Heart right ventricle (tissue), 16 donors: ENCODE results near the gene ZNF502. TPM values are rescaled to one million over a fixed set of nuclear protein-coding genes. Genes with fewer than 3 reads are reported as not detected.

Experiments
- ATAC-seq, 8 donors: fragments of 200-7000 bp; cut with Tn5 transposase; one replicate each; pipeline ENCODE4 v1.9.1; 2020; ENCODE audit warnings: mild to moderate bottlenecking in 8 of 8, moderate library complexity in 8 of 8, moderate number of reproducible peaks in 1 of 8
- DNase-seq, 2 donors: peaks; one replicate each; pipeline ENCODE4 v3.0.0-alpha.2; 2020
- H3K27ac ChIP-seq, 10 donors: fragments of 200-600 bp; sonication (generic) in 2 of 10; one replicate each; pipeline versions ENCODE4 v1.5.0 to v1.8.0; 2020 to 2022; ENCODE audit warnings: mild to moderate bottlenecking in 3 of 10
- H3K27me3 ChIP-seq, 7 donors: fragments of 200-600 bp; one replicate each; pipeline ENCODE4 v1.8.0; 2021 to 2022; ENCODE audit warnings: mild to moderate bottlenecking in 2 of 7
- H3K36me3 ChIP-seq, 9 donors: fragments of 200-600 bp; sonication (generic) in 1 of 9; one replicate each; pipeline versions ENCODE4 v1.5.0 to v1.8.0; 2020 to 2022; ENCODE audit warnings: mild to moderate bottlenecking in 2 of 9
- H3K4me1 ChIP-seq, 9 donors: fragments of 200-600 bp; sonication (generic) in 1 of 9; one replicate each; pipeline versions ENCODE4 v1.5.0 to v1.8.0; 2020 to 2022; ENCODE audit warnings: mild to moderate bottlenecking in 4 of 9
- H3K4me3 ChIP-seq, 10 donors: fragments of 200-600 bp; sonication (generic) in 2 of 10; one replicate each; pipeline versions ENCODE4 v1.5.0 to v1.8.0; 2020 to 2022; ENCODE audit warnings: mild to moderate bottlenecking in 7 of 10, moderate library complexity in 2 of 10
- H3K9me3 ChIP-seq, 11 donors: fragments of 200-600 bp in 10 of 11; sonication (generic) in 2 of 11; one replicate each; pipeline versions ENCODE4 v1.5.0 to v1.8.0; 2013 to 2022; ENCODE audit warnings: mild to moderate bottlenecking in 2 of 11, control low read depth in 1 of 11, moderate library complexity in 1 of 11
- CTCF ChIP-seq, 9 donors: fragments of 200-600 bp; sonication (generic) in 2 of 9; IDR thresholded peaks; one replicate each; pipeline versions ENCODE4 v1.5.0 to v1.8.0; 2021 to 2022; ENCODE audit warnings: antibody characterized with exemption in 9 of 9, mild to moderate bottlenecking in 5 of 9, moderate library complexity in 1 of 9
- WGBS, 2 donors: extraction: QIAGEN DNeasy Blood & Tissue Kit; methylation state at CpG; one replicate each; pipeline ENCODE4 v1.1.7; 2013; ENCODE audit warnings: inconsistent platforms in 1 of 2; 5-methylcytosine and 5-hydroxymethylcytosine counted together
- intact Hi-C, 10 donors: fragments of 100-400 bp; cut with DNase I; formaldehyde crosslinking; loops; one replicate each; pipeline versions ENCODE4 v1.11.1 to v1.14.2; 2022
- polyA plus RNA-seq, 2 donors: library from polyadenylated mRNA; stranded (reverse); fragments of 200-250 nt; gene quantifications; one replicate each; pipeline ENCODE4 v1.2.3, GENCODE V29; 2013
- total RNA-seq, 10 donors: library from RNA; stranded (reverse); fragmentation: NEBNext Ultra II Directional in 3 of 10; extraction: Animal tissue kit (Norgen Biotek cat#: 25700) in 3 of 10; gene quantifications; one replicate each; pipeline versions ENCODE4 v1.2.1 to v1.2.4, GENCODE V29; 2021 to 2023
- donor health status: Arrhythmogenic right ventricular cardiomyopathy.
- donor health status: ischemic (EF 13 %, LVEDD 7.1; RV severe dilation, severe dysfunction).
- donor health status: healthy with polysubstance abuse.
- donor health status: DM: no; HTN: yes; CAD: no.
- donor health status: DM: no; HTN: no; CAD: no.
- donor health status: ischemic (EF 25% LVEDD 6.9; RV normal size, moderate dysfunction).
- donor health status: ischemic (EF 25% LVEDD 5.7; RV mildly dilated, moderate dysfunction).
- donor health status: healthy.
- donor health status: DM: yes; HTN: yes; CAD: no.
- donor health status: Ischemic cardiomyopathy.
- donor health status: ischemic (EF 35%, LVEDD 5.7; RV mildly dilated, moderate dysfunction).
- donor health status: nonischemic (EF 11% LVEDD 7.7; RV severe dilation, severe dysfunction).
- donor health status: DM: yes; HTN: yes; CAD: no.
- donor health status: PGD.
- donor health status: ischemic (EF 29% LVEDD 5.4; RV normal size, mild dysfunction).
- donor health status: nonischemic (EF 23%, LVEDD 6.1; RV moderate dilation, normal function).

ZNF502 gene
- total and polyA plus RNA-seq, 12 donors, result 1.9 to 4.6 (median 3.2) TPM

- H3K36me3 ChIP-seq, result peaks cover 0 to 10% (median 0%) of the 10 kb centered on the region in 9 donors
- ATAC-seq (no peak), DNase-seq (no peak)
- H3K27ac ChIP-seq, result no peak overlapping the region
- WGBS, 2 donors, result 94 to 96% methylated on average over 2 of the region's 2 CpGs
- no peak overlapping the region for H3K4me3 ChIP-seq
- H3K9me3 ChIP-seq, result peaks cover 0 to 44% (median 3%) of the 10 kb centered on the region in 11 donors
- peaks cover 0 to 15% (median 7%) of the 10 kb centered on the region in 9 donors for H3K4me1 ChIP-seq
- TF ChIP-seq CTCF (IDR thresholded peaks at IDR 0.05), result no peak
- peaks cover 0 to 4% (median 0%) of the 10 kb centered on the region in 7 donors for H3K27me3 ChIP-seq
- intact Hi-C loops, result loop anchor here in 1 of 10 donors (10.0 kb wide), 1 partner anchor 148 kb away; no protein-coding TSS in a partner anchor
Observed at GRCh38 chr3:44682182-44682896, 30.1 kb upstream of the ZNF502 start.

GRCh38 chr3:44685128-44685800, 27.2 kb upstream of the ZNF502 start:
- Histone ChIP-seq H3K4me3 (peak overlapping the region; percentile 59 to 97 (median 78)), H3K9me3 (peaks cover 0 to 40% (median 3%) of the 10 kb centered on the region in 11 donors), H3K27ac (peak overlapping the region in 6 of 10 donors; percentile 39 to 82 (median 50)), H3K27me3 (peaks cover 0 to 25% (median 14%) of the 10 kb centered on the region in 7 donors), H3K4me1 (peaks cover 0 to 15% (median 7%) of the 10 kb centered on the region in 9 donors), H3K36me3 (peaks cover 0 to 10% (median 0%) of the 10 kb centered on the region in 9 donors)
- no peak for TF ChIP-seq CTCF (IDR thresholded peaks at IDR 0.05)
- peak; percentile 76 to 78 for DNase-seq
- WGBS, 2 donors, result 2% methylated on average over 48 of the region's 48 CpGs
- ATAC-seq, result peak; percentile 89 to 99 (median 95)
- intact Hi-C loops, result loop anchor here in 1 of 10 donors (10.0 kb wide), 1 partner anchor 150 kb away; no protein-coding TSS in a partner anchor

GRCh38 chr3:44687898-44688297, 24.6 kb upstream of the ZNF502 start:
- Histone ChIP-seq H3K4me1 (peaks cover 0 to 15% (median 7%) of the 10 kb centered on the region in 9 donors), H3K36me3 (peaks cover 0 to 10% (median 0%) of the 10 kb centered on the region in 9 donors), H3K9me3 (peaks cover 0 to 24% (median 3%) of the 10 kb centered on the region in 11 donors), H3K27me3 (peaks cover 0 to 31% (median 23%) of the 10 kb centered on the region in 7 donors), H3K27ac (no peak overlapping the region), H3K4me3 (no peak overlapping the region)
- DNase-seq (no peak), ATAC-seq (no peak)
- intact Hi-C loops, result loop anchor here in 1 of 10 donors (10.0 kb wide), 1 partner anchor 153 kb away; no protein-coding TSS in a partner anchor
- 35 to 54% methylated on average over 1 of the region's 1 CpG for WGBS, 2 donors
- TF ChIP-seq CTCF (IDR thresholded peaks at IDR 0.05), result no peak
